Spleen (tissue), 11 donors: ENCODE results near the gene ACTR3C. TPM values are rescaled to one million over a fixed set of nuclear protein-coding genes. Genes with fewer than 3 reads are reported as not detected.

Experiments
- DNase-seq: peaks from one replicate; pipeline ENCODE4 v3.0.0-alpha.2; 2020
- H3K27ac ChIP-seq, 8 donors: fragments of 200-600 bp; sonication (generic) in 7 of 8; 1 replicate in 4 of 8; 2 replicates in 4 of 8; pipeline versions ENCODE4 v1.5.0 to v1.8.0; 2016 to 2021; ENCODE audit warnings: inconsistent platforms in 4 of 8, mild to moderate bottlenecking in 4 of 8, moderate library complexity in 1 of 8
- H3K27me3 ChIP-seq, 7 donors: fragments of 200-600 bp; sonication (generic) in 6 of 7; replicated peaks in 1 of 7; 1 replicate in 4 of 7; 2 replicates in 3 of 7; pipeline versions ENCODE4 v1.5.0 to v1.8.0; 2016 to 2021; ENCODE audit warnings: inconsistent platforms in 3 of 7, mild to moderate bottlenecking in 1 of 7
- H3K36me3 ChIP-seq, 6 donors: fragments of 200-600 bp; sonication (generic) in 5 of 6; 1 replicate in 4 of 6; 2 replicates in 2 of 6; pipeline versions ENCODE4 v1.5.0 to v1.8.0; 2016 to 2021; ENCODE audit warnings: inconsistent platforms in 2 of 6
- H3K4me1 ChIP-seq, 6 donors: fragments of 200-600 bp; sonication (generic) in 5 of 6; 1 replicate in 3 of 6; 2 replicates in 3 of 6; pipeline versions ENCODE4 v1.5.0 to v1.8.0; 2016 to 2021; ENCODE audit warnings: inconsistent platforms in 3 of 6
- H3K4me3 ChIP-seq, 8 donors: fragments of 200-600 bp; sonication (generic) in 7 of 8; 1 replicate in 4 of 8; 2 replicates in 4 of 8; pipeline versions ENCODE4 v1.5.0 to v1.8.0; 2016 to 2021; ENCODE audit warnings: inconsistent platforms in 4 of 8, mild to moderate bottlenecking in 4 of 8, moderate library complexity in 2 of 8
- H3K9me3 ChIP-seq, 8 donors: fragments of 200-600 bp; sonication (generic) in 7 of 8; 1 replicate in 4 of 8; 2 replicates in 4 of 8; pipeline versions ENCODE4 v1.5.0 to v1.8.0; 2016 to 2021; ENCODE audit warnings: inconsistent platforms in 4 of 8
- CTCF ChIP-seq, 11 experiments: fragments of 200-600 bp in 7 of 11; fragments of 450-650 bp in 4 of 11; sonication (generic) in 4 of 11; IDR thresholded peaks in 8 of 11; conservative IDR thresholded peaks in 3 of 11; 1 replicate in 7 of 11; 2 replicates in 4 of 11; pipeline versions ENCODE4 v1.4.0 to v1.8.0; 2016 to 2021; ENCODE audit warnings: antibody characterized with exemption in 11 of 11, inconsistent platforms in 4 of 11, mild to moderate bottlenecking in 1 of 11
- POLR2A ChIP-seq, 3 donors: fragments of 450-650 bp; IDR thresholded peaks; one replicate each; pipeline ENCODE4 v1.5.1; 2017; ENCODE audit warnings: antibody characterized with exemption in 3 of 3, mild to moderate bottlenecking in 1 of 3
- POLR2AphosphoS5 ChIP-seq, 3 donors: sonication (generic); formaldehyde crosslinking; IDR thresholded peaks; one replicate each; pipeline ENCODE4 v1.5.1; 2017; ENCODE audit warnings: antibody characterized with exemption in 3 of 3
- WGBS, 5 donors: extraction: QIAGEN DNeasy Blood & Tissue Kit in 3 of 5; methylation state at CpG; one replicate each; pipeline versions ENCODE4 v1.1.5 to v1.1.7; 2013 to 2018; 5-methylcytosine and 5-hydroxymethylcytosine counted together
- intact Hi-C: fragments of 100-400 bp; cut with DNase I; formaldehyde crosslinking; loops from one replicate; pipeline ENCODE4 v1.15.0; 2023; ENCODE audit warnings: low total_unique reads
- polyA plus RNA-seq, 3 donors: library from polyadenylated mRNA; stranded (reverse); fragments of 200-250 nt; gene quantifications; one replicate each; pipeline ENCODE4 v1.2.1, GENCODE V29; 2013
- total RNA-seq, 7 donors: library from RNA; depleted of rRNA in 3 of 7; stranded (reverse); fragments of >200 nt in 3 of 7; fragmentation: NEBNext Ultra II Directional in 4 of 7; extraction: Animal tissue kit (Norgen Biotek cat#: 25700) in 4 of 7; gene quantifications; one replicate each; pipeline versions ENCODE4 v1.1.0 to v1.2.1, GENCODE V29; 2016 to 2021
- donor health status: healthy with polysubstance abuse.
- donor health status: DM: no; HTN: no; CAD: no; lungs with moderate emphysema.
- donor health status: DM: no; HTN: no; CAD: no.
- donor health status: Bipolar disorder and iron deficiency.
- donor health status: healthy.
- donor health status: DM: no; HTN: no; CAD: no.
- donor health status: DM: yes; HTN: yes; CAD: no.

Gene ACTR3C
- total and polyA plus RNA-seq, 10 donors: 0.78 to 18.6 (median 7.6) TPM

GRCh38 chr7:150365673-150366398 is 42.5 kb upstream of the ACTR3C start:
- WGBS, 5 donors: 53 to 71% (median 60%) methylated on average over 5 of the region's 5 CpGs
- Histone ChIP-seq H3K27ac (peak overlapping the region; percentile 43 to 99 (median 96)), H3K4me3 (no peak overlapping the region), H3K9me3 (no peaks in the 10 kb centered on the region), H3K36me3 (peaks cover 0 to 12% (median 3%) of the 10 kb centered on the region in 6 donors), H3K4me1 (peaks cover 22 to 89% (median 62%) of the 10 kb centered on the region in 6 donors), H3K27me3 (no peaks in the 10 kb centered on the region)
- TF ChIP-seq CTCF (IDR thresholded peaks at IDR 0.05 in 8 of 11, conservative IDR thresholded peaks at IDR 0.05 in 3 of 11) (no peak), POLR2A (IDR thresholded peaks at IDR 0.05) (no peak), POLR2AphosphoS5 (IDR thresholded peaks at IDR 0.05) (no peak)
- intact Hi-C loops: no loop called here
- DNase-seq: no peak

GRCh38 chr7:150365194-150365593 is 41.8 kb upstream of the ACTR3C start:
- Histone ChIP-seq H3K27ac (peak overlapping the region; percentile 43 to 99 (median 96)), H3K4me1 (peaks cover 15 to 83% (median 56%) of the 10 kb centered on the region in 6 donors), H3K36me3 (peaks cover 0 to 5% (median 0%) of the 10 kb centered on the region in 6 donors), H3K27me3 (no peaks in the 10 kb centered on the region), H3K4me3 (no peak overlapping the region), H3K9me3 (no peaks in the 10 kb centered on the region)
- WGBS, 5 donors: 62 to 78% (median 67%) methylated on average over 10 of the region's 10 CpGs
- no peak for DNase-seq
- intact Hi-C loops: no loop called here
- no peak for TF ChIP-seq CTCF (IDR thresholded peaks at IDR 0.05 in 8 of 11, conservative IDR thresholded peaks at IDR 0.05 in 3 of 11)
- no peak for TF ChIP-seq POLR2AphosphoS5 (IDR thresholded peaks at IDR 0.05)
- no peak for TF ChIP-seq POLR2A (IDR thresholded peaks at IDR 0.05)

DNA sequence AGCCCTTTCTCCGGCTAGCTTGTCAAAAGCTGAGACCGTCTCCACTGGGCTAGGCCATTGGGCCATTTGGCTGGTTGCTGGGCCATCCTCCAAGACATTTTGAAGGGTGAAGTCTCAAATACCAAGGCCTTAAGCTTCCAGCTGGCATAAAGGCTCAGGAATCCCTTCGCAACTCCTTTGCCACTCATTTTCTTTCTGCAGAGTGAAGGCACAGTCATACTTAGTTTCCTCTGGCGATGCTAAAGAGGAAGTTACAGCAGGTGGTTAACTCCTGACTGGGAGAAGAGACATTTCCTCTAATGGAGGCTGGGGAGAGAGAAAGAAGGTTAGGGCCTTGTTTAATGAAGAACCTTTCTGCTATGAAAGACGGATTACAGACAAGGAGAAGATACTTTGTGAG is 40.5 kb upstream of the ACTR3C start:
- Histone ChIP-seq H3K9me3 (no peaks in the 10 kb centered on the region), H3K27ac (peak overlapping the region in 5 of 8 donors; percentile 25 to 97 (median 47)), H3K27me3 (no peaks in the 10 kb centered on the region), H3K36me3 (no peaks in the 10 kb centered on the region), H3K4me1 (peaks cover 7 to 73% (median 45%) of the 10 kb centered on the region in 6 donors), H3K4me3 (no peak overlapping the region)
- TF ChIP-seq POLR2A (IDR thresholded peaks at IDR 0.05) (no peak), POLR2AphosphoS5 (IDR thresholded peaks at IDR 0.05) (no peak), CTCF (IDR thresholded peaks at IDR 0.05 in 8 of 11, conservative IDR thresholded peaks at IDR 0.05 in 3 of 11) (no peak)
- 35 to 48% (median 44%) methylated on average over 5 of the region's 5 CpGs for WGBS, 5 donors
- intact Hi-C loops: no loop called here
- no peak for DNase-seq

- TF ChIP-seq CTCF (IDR thresholded peaks at IDR 0.05 in 8 of 11, conservative IDR thresholded peaks at IDR 0.05 in 3 of 11) (no peak), POLR2AphosphoS5 (IDR thresholded peaks at IDR 0.05) (no peak), POLR2A (IDR thresholded peaks at IDR 0.05) (no peak)
- H3K4me3 ChIP-seq: no peak overlapping the region
- H3K9me3 ChIP-seq: no peaks in the 10 kb centered on the region
- intact Hi-C loops: no loop called here
- peaks cover 7 to 78% (median 47%) of the 10 kb centered on the region in 6 donors for H3K4me1 ChIP-seq
- H3K36me3 ChIP-seq: no peaks in the 10 kb centered on the region
- no peak for DNase-seq
- peak overlapping the region in 2 of 8 donors; percentile 97 for H3K27ac ChIP-seq
- whole genome bisulfite sequencing, 5 donors: 65 to 79% (median 70%) methylated on average over 4 of the region's 4 CpGs
- no peaks in the 10 kb centered on the region for H3K27me3 ChIP-seq
These were observed 40.0 kb upstream of the ACTR3C start for GRCh38 chr7:150363370-150363769.
